PFSK-1 (cell line): Measurements from ENCODE around the gene KLHDC8A.

Experiments used
- FOXP2 ChIP-seq: optimal IDR thresholded peaks from 2 replicates; pipeline ENCODE3; 2011; ENCODE audit warnings: borderline replicate concordance, control low read depth, inconsistent platforms; ENCODE audit not compliant: insufficient read depth; ENCODE audit errors: extremely low read length, extremely low read depth
- POLR2AphosphoS5 ChIP-seq: IDR thresholded peaks from 2 replicates; pipeline ENCODE4 v1.6.1; 2012; ENCODE audit warnings: low read depth, mild to moderate bottlenecking, control low read depth, low read length, moderate library complexity
- REST ChIP-seq, 2 experiments: IDR thresholded peaks; 2 replicates each; pipeline versions ENCODE4 v1.6.1 to v1.8.0; 2011 to 2012; ENCODE audit warnings: low read depth in 2 of 2, low read length in 2 of 2, control low read depth in 1 of 2, inconsistent platforms in 1 of 2, mild to moderate bottlenecking in 1 of 2, moderate library complexity in 1 of 2; ENCODE audit not compliant: insufficient read depth in 1 of 2
- SIN3A ChIP-seq: IDR thresholded peaks from 2 replicates; pipeline ENCODE4 v1.6.1; 2012; ENCODE audit warnings: mild to moderate bottlenecking, low read length, moderate library complexity, borderline replicate concordance; ENCODE audit not compliant: insufficient read depth
- TAF1 ChIP-seq: IDR thresholded peaks from 2 replicates; pipeline ENCODE4 v1.6.1; 2012; ENCODE audit warnings: low read length, control low read depth, borderline replicate concordance; ENCODE audit not compliant: insufficient read depth

Gene KLHDC8A

GRCh38 chr1:205296154-205296553 lies 60.6 kb downstream of the KLHDC8A start:
- TF ChIP-seq POLR2AphosphoS5 (no peak), REST (IDR thresholded peaks at IDR 0.05; ENCODE audit: insufficient read depth in 1 of 2, low read depth in 2 of 2, low read length in 2 of 2) (no peak), FOXP2 (no peak), SIN3A (no peak), TAF1 (no peak)

- no peak for TF ChIP-seq REST (IDR thresholded peaks at IDR 0.05; ENCODE audit: insufficient read depth in 1 of 2, low read depth in 2 of 2, low read length in 2 of 2)
- no peak for TF ChIP-seq POLR2AphosphoS5
- no peak for TF ChIP-seq SIN3A
- no peak for TF ChIP-seq FOXP2
Observed at GRCh38 chr1:205294934-205295333, 61.8 kb downstream of the KLHDC8A start.

GRCh38 chr1:205294175-205294917 lies 62.4 kb downstream of the KLHDC8A start:
- TF ChIP-seq FOXP2 = no peak
- TF ChIP-seq SIN3A = no peak
- TF ChIP-seq TAF1 = no peak
- TF ChIP-seq POLR2AphosphoS5 = no peak
- TF ChIP-seq REST (IDR thresholded peaks at IDR 0.05; ENCODE audit: insufficient read depth in 1 of 2, low read depth in 2 of 2, low read length in 2 of 2) = no peak

- TF ChIP-seq REST (IDR thresholded peaks at IDR 0.05; ENCODE audit: insufficient read depth in 1 of 2, low read depth in 2 of 2, low read length in 2 of 2) = no peak
- TF ChIP-seq POLR2AphosphoS5 = no peak
- no peak for TF ChIP-seq SIN3A
- TF ChIP-seq TAF1 = no peak
- no peak for TF ChIP-seq FOXP2
Observed at GRCh38 chr1:205293350-205294074, 63.2 kb downstream of the KLHDC8A start.
